AG04450 (cell line): ENCODE measurements around the gene MAP7. TPM values are rescaled to one million over a fixed set of nuclear protein-coding genes. Genes with fewer than 3 reads are reported as not detected.
A peak's percentile ranks its signal among the peaks of the same experiment; 100 is the strongest.

Experiments
- CTCF ChIA-PET: fragments of 300-600, 350-600 bp; formaldehyde crosslinking; extraction: SDS; loops from one replicate; lab custom pipeline; 2022; ENCODE audit warnings: antibody characterized with exemption, inconsistent platforms; lab: Charles Lee
- POLR2A ChIA-PET: fragments of 350-600 bp; formaldehyde crosslinking; extraction: SDS; loops from one replicate; lab custom pipeline; 2021; ENCODE audit warnings: antibody characterized with exemption, inconsistent platforms; lab: Yijun Ruan, JAX
- DNase-seq: peaks from one replicate; pipeline ENCODE4 v3.0.0-alpha.2; 2011; ENCODE audit warnings: low read depth, low spot score
- H3K27ac ChIP-seq: one replicate; pipeline ENCODE4 v1.5.1; 2012; ENCODE audit warnings: low read depth, low read length, control low read depth
- H3K27me3 ChIP-seq: one replicate; pipeline ENCODE4 v1.6.0; 2012; ENCODE audit warnings: low read length; ENCODE audit not compliant: control insufficient read depth, insufficient read depth
- H3K4me3 ChIP-seq: 2 replicates; pipeline ENCODE4 v1.5.1; 2011; ENCODE audit warnings: mild to moderate bottlenecking, low read depth, low read length, control low read depth
- H3K9me3 ChIP-seq: 2 replicates; pipeline ENCODE4 v1.5.1; 2012; ENCODE audit warnings: low read length; ENCODE audit not compliant: control insufficient read depth, insufficient read depth
- polyA plus RNA-seq: library from polyadenylated mRNA; depleted of rRNA; stranded (reverse); fragments of >200 nt; gene quantifications from 2 replicates; pipeline ENCODE4 v1.2.3, GENCODE V29; 2011
- TF ChIP-seq, protein P1 (sequence below): IDR thresholded peaks from 2 replicates; pipeline ENCODE4 v1.5.1; 2011; ENCODE audit warnings: low read depth, low read length, control low read depth, inconsistent platforms

The MAP7 gene
- polyA plus RNA-seq, 1 experiment = 0.30 TPM

DNA sequence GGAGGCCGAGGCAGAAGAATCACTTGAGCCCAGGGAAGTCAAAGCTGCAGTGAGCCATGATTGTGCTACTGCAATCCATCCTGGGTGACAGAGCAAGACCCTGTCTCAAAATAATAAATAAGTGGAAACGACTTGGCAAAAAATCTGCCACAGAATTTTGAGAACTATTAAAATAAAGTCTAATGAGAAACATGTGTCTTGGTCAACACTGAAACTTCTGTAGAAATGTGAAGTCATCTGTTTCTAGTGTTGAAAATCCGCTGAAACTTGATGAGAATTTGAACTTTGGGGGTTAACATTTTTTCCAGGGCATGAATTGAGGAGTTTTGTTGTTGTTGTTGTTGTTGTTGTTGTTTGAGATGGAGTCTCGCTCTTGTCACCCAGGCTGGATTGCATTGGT, 231.5 kb downstream of the MAP7 start:
- no peak overlapping the region for H3K27ac ChIP-seq
- H3K4me3 ChIP-seq = no peak overlapping the region
- ChIA-PET CTCF (interaction anchor here (0.6 to 3.1 kb wide), 9 partner anchors 11 to 868 kb away, joined by 3 to 19 read pairs (median 8); partner anchors contain the start of gene BCLAF1), POLR2A (no interaction called here)
- peaks cover 2% of the 10 kb centered on the region for H3K27me3 ChIP-seq
- H3K9me3 ChIP-seq = no peaks in the 10 kb centered on the region
- TF ChIP-seq, protein P1, sequence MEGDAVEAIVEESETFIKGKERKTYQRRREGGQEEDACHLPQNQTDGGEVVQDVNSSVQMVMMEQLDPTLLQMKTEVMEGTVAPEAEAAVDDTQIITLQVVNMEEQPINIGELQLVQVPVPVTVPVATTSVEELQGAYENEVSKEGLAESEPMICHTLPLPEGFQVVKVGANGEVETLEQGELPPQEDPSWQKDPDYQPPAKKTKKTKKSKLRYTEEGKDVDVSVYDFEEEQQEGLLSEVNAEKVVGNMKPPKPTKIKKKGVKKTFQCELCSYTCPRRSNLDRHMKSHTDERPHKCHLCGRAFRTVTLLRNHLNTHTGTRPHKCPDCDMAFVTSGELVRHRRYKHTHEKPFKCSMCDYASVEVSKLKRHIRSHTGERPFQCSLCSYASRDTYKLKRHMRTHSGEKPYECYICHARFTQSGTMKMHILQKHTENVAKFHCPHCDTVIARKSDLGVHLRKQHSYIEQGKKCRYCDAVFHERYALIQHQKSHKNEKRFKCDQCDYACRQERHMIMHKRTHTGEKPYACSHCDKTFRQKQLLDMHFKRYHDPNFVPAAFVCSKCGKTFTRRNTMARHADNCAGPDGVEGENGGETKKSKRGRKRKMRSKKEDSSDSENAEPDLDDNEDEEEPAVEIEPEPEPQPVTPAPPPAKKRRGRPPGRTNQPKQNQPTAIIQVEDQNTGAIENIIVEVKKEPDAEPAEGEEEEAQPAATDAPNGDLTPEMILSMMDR = no peak
- DNase-seq = no peak

DNA sequence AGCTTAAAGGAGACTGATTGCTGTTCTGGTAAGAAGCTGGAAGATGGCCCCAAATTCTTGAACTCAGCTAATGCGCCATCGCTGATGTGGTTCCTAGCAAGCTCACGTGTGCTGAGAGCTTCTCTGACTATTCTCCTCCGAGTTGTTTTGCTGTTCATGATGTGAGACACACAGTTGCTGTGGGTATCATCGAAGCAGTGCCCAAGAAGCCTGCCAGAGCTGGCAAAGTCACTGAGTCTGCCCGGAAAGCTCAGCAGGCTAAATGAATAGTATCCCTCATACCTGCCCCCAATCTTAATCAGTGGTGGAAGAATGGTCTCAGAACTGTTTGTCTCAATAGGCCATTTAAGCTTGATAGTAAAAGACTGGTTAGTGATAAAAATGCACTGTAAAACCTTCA, 232.3 kb downstream of the MAP7 start:
- no peak for DNase-seq
- no peak overlapping the region for H3K27ac ChIP-seq
- no peak overlapping the region for H3K4me3 ChIP-seq
- ChIA-PET CTCF (interaction anchor here (0.5 to 3.1 kb wide), 18 partner anchors 10 to 1650 kb away, joined by 3 to 19 read pairs (median 5); partner anchors contain the start of gene BCLAF1), POLR2A (no interaction called here)
- peaks cover 2% of the 10 kb centered on the region for H3K27me3 ChIP-seq
- no peaks in the 10 kb centered on the region for H3K9me3 ChIP-seq
- TF ChIP-seq, protein P1 = no peak

DNA sequence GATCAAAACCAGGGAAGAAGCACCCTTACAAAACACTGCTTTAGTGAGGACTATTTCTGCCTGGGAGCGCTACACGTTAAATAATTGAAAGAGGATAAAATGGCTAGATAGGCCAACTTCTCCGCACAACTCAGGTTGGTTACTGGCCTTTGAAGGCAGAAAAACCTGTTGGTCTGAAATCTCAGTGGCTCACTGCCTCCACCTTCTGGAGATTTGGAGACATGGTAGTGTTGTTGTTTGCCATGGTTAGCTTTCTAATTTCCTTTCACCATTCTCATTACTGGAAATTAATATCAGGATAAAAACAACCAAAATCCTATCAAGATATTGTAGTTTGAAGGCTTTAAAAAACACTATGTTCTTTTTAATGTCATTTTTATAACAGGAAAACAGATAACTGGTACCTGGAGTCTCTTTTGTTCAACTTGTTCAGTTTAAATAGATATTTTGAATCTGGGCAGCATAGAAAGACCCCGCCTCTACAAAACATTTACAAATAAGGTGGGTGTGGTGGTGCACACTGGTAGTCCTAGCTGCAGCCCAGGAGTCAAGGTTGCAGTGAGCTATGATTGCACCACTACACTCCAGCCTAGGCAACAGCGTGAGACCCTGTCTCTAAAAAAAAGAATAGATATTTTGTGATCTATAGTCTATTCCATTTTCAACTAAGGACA, 233.1 kb downstream of the MAP7 start:
- DNase-seq = peak; percentile 48
- H3K27me3 ChIP-seq = peaks cover 3% of the 10 kb centered on the region
- TF ChIP-seq, protein P1 = peak; percentile 93
- no peak overlapping the region for H3K27ac ChIP-seq
- H3K9me3 ChIP-seq = no peaks in the 10 kb centered on the region
- no peak overlapping the region for H3K4me3 ChIP-seq
- ChIA-PET CTCF (interaction anchor here (0.7 to 3.1 kb wide), 15 partner anchors 9 to 870 kb away, joined by 3 to 19 read pairs (median 7); partner anchors contain the start of gene BCLAF1), POLR2A (interaction anchor here (0.6 to 1.3 kb wide), 2 partner anchors 27 to 261 kb away, joined by 6 to 8 read pairs; no protein-coding TSS in a partner anchor)

DNA sequence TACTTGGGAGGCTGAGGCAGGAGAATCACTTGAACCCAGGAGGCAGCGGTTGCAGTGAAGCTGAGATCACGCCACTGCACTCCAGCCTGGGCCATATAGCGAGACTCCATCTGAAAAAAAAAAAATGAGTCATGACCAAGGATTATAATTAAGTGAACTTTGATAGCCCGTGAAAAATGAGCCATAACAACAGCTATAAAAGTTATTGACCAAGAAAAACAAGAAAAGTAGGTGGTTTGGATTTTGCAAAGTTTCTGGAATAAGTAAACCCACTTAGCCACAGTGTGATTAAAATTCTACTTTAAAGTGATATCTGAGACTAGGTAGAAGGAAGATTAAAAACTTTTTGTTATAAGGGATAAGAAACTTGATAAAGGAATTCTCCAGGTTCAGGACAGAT, 234.6 kb downstream of the MAP7 start:
- H3K27ac ChIP-seq = no peak overlapping the region
- H3K9me3 ChIP-seq = no peaks in the 10 kb centered on the region
- no peak for DNase-seq
- no peak overlapping the region for H3K4me3 ChIP-seq
- TF ChIP-seq, protein P1 = no peak
- ChIA-PET POLR2A (no interaction called here), CTCF (interaction anchor here (0.5 to 2.5 kb wide), 3 partner anchors 10 to 865 kb away, joined by 3 to 12 read pairs (median 4); no protein-coding TSS in a partner anchor)
- peaks cover 6% of the 10 kb centered on the region for H3K27me3 ChIP-seq

DNA sequence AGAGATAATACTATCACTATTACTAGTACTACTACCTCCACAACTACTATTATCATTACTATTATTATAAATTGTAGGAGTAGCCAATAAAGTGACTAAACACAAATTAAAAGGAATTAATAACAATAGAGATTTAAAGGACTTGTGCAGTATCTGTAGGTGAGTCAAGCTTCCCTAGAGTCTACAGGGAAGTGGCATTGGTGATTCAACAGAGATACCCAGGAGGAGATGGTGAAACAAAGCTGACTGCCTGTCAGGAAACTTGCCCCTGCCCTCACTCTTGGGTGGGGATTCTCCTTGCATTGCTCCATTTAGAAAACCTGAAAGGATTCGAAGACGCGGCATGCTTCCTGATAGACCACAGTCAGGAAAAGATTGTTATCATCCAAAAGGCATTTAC, 237.2 kb downstream of the MAP7 start:
- no peak for DNase-seq
- Histone ChIP-seq H3K4me3 (no peak overlapping the region), H3K27me3 (peaks cover 10% of the 10 kb centered on the region), H3K27ac (no peak overlapping the region), H3K9me3 (no peaks in the 10 kb centered on the region)
- TF ChIP-seq, protein P1 = no peak
- CTCF ChIA-PET = no interaction called here
- POLR2A ChIA-PET = no interaction called here
